Natural killer cell (primary cell): Measurements from ENCODE around the gene ANKRD31. TPM values are rescaled to one million over a fixed set of nuclear protein-coding genes. Genes with fewer than 3 reads are reported as not detected.
"Not testable (repeated sequence)": the region's sequence is repeated elsewhere in the genome, so short reads cannot be mapped to it uniquely, and the experiment has no call there.

ENCODE experiments used
- ATAC-seq, 3 donors: fragments of 150-1000 bp in 2 of 3; fragments of 200-7000 bp in 1 of 3; cut with Tn5 transposase; 1 replicate in 1 of 3; 2 replicates in 2 of 3; pipeline ENCODE4 v1.10.0; 2021; ENCODE audit warnings: mild to moderate bottlenecking in 2 of 3, moderate library complexity in 2 of 3
- DNase-seq, 2 donors: peaks; one replicate each; pipeline versions ENCODE4 v3.0.0 to v3.0.0-alpha.2; 2013 to 2021; ENCODE audit warnings: mixed read lengths in 1 of 2
- H3K27ac ChIP-seq: one replicate; pipeline ENCODE4 v1.5.1; 2013; ENCODE audit warnings: mild to moderate bottlenecking, low read length
- H3K27me3 ChIP-seq: one replicate; pipeline ENCODE4 v1.6.1; 2013; ENCODE audit warnings: low read length; ENCODE audit not compliant: control insufficient read depth, insufficient read depth
- H3K36me3 ChIP-seq: one replicate; pipeline ENCODE4 v1.6.1; 2013; ENCODE audit warnings: low read length; ENCODE audit not compliant: control insufficient read depth, insufficient read depth
- H3K4me1 ChIP-seq: one replicate; pipeline ENCODE4 v1.6.1; 2013; ENCODE audit warnings: low read length; ENCODE audit not compliant: control insufficient read depth, insufficient read depth
- H3K4me3 ChIP-seq: one replicate; pipeline ENCODE4 v1.5.1; 2013; ENCODE audit warnings: low read length
- H3K9me3 ChIP-seq: one replicate; pipeline ENCODE4 v1.6.1; 2013; ENCODE audit warnings: low read length; ENCODE audit not compliant: control insufficient read depth, insufficient read depth
- H3K27ac Mint-ChIP-seq, 2 donors: one replicate each; pipeline ENCODE4 v1.8.0; 2022; ENCODE audit warnings: mild to moderate bottlenecking in 2 of 2, mixed read lengths in 2 of 2, moderate library complexity in 1 of 2
- H3K27me3 Mint-ChIP-seq, 2 donors: one replicate each; pipeline ENCODE4 v1.8.0; 2022; ENCODE audit warnings: low read depth in 2 of 2, mixed read lengths in 2 of 2
- H3K36me3 Mint-ChIP-seq: one replicate; pipeline ENCODE4 v1.8.0; 2022; ENCODE audit warnings: mixed read lengths
- H3K4me1 Mint-ChIP-seq, 2 donors: one replicate each; pipeline ENCODE4 v1.8.0; 2022; ENCODE audit warnings: mixed read lengths in 2 of 2
- H3K4me3 Mint-ChIP-seq: one replicate; pipeline ENCODE4 v1.8.0; 2022; ENCODE audit warnings: mild to moderate bottlenecking, moderate library complexity, mixed read lengths
- H3K9me3 Mint-ChIP-seq, 2 donors: one replicate each; pipeline ENCODE4 v1.8.0; 2022; ENCODE audit warnings: mixed read lengths in 2 of 2
- WGBS: methylation state at CpG from one replicate; pipeline ENCODE4 v1.1.7; 2013; ENCODE audit warnings: missing lambda C conversion rate; ENCODE audit not compliant: insufficient coverage; 5-methylcytosine and 5-hydroxymethylcytosine counted together
- intact Hi-C: fragments of 100-400 bp; cut with micrococcal nuclease; formaldehyde crosslinking; loops from one replicate; pipeline ENCODE4 v1.14.2; 2022
- total RNA-seq, 4 donors: library from RNA; stranded (reverse); fragments of 120-200 nt in 1 of 4; gene quantifications; one replicate each; pipeline versions ENCODE4 v1.2.3 to v1.2.4, GENCODE V29; 2013 to 2022
- TF ChIP-seq, protein P1 (sequence below): fragments of 200-600 bp; IDR thresholded peaks from one replicate; pipeline ENCODE4 v1.8.0; 2022; ENCODE audit warnings: antibody characterized with exemption

The ANKRD31 gene
- total RNA-seq, 3 donors from 2014 or later (not counting 1 experiment from before 2014, with no cell fraction given), result 0.09 to 0.15 (median 0.12) TPM

DNA sequence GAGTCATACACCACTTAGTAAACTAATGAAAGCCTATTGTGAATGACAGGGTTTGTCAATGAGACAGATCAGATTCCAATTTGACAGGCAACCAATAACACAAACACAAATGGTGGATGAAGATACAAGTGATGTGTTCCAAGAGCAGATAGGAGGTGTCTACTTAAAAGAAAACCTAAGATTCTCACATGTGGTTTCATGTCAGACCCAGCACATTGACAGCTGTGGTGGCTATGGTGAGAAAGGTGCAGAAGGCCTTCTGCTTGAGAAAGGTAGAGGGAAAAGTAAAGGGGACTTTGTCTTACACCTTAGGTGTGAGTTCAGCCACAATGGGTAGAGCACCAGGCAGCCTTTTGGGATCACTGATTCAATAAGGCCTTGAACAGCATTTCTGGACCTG is 11.2 kb downstream of the ANKRD31 start:
- DNase-seq (no peak), ATAC-seq (no peak)
- peaks cover 0 to 7% of the 10 kb centered on the region in 2 donors for H3K4me1 Mint-ChIP-seq
- H3K27ac Mint-ChIP-seq, result no peak overlapping the region
- H3K9me3 Mint-ChIP-seq, result no peaks in the 10 kb centered on the region
- peaks cover 5 to 9% of the 10 kb centered on the region in 2 donors for H3K27me3 Mint-ChIP-seq
- H3K9me3 ChIP-seq, result no peaks in the 10 kb centered on the region
- no peaks in the 10 kb centered on the region for H3K36me3 Mint-ChIP-seq
- TF ChIP-seq, protein P1, sequence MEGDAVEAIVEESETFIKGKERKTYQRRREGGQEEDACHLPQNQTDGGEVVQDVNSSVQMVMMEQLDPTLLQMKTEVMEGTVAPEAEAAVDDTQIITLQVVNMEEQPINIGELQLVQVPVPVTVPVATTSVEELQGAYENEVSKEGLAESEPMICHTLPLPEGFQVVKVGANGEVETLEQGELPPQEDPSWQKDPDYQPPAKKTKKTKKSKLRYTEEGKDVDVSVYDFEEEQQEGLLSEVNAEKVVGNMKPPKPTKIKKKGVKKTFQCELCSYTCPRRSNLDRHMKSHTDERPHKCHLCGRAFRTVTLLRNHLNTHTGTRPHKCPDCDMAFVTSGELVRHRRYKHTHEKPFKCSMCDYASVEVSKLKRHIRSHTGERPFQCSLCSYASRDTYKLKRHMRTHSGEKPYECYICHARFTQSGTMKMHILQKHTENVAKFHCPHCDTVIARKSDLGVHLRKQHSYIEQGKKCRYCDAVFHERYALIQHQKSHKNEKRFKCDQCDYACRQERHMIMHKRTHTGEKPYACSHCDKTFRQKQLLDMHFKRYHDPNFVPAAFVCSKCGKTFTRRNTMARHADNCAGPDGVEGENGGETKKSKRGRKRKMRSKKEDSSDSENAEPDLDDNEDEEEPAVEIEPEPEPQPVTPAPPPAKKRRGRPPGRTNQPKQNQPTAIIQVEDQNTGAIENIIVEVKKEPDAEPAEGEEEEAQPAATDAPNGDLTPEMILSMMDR, result no peak
- H3K27me3 ChIP-seq, result peaks cover 1% of the 10 kb centered on the region
- H3K4me3 ChIP-seq, result no peak overlapping the region
- H3K4me3 Mint-ChIP-seq, result no peak overlapping the region
- intact Hi-C loops, result no loop called here
- no peak overlapping the region for H3K27ac ChIP-seq
- H3K36me3 ChIP-seq, result no peaks in the 10 kb centered on the region
- H3K4me1 ChIP-seq, result no peaks in the 10 kb centered on the region

DNA sequence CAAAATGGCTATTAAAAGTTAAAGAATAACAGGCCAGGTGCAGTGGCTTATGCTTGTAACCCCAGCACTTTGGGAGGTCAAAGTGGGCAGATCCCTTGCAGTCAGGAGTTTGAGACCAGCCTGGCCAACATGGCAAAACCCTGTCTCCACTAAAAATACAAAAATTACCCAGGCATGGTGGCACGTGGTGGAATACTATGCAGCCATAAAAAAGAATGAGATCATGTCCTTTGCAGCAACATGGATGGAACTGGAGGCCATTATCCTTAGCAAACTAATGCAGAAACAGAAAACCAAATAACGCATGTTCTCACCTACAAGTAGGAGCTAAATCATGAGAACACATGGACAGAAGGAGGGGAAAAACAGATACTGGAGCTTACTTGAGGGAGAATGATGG is 15.9 kb downstream of the ANKRD31 start:
- H3K4me1 ChIP-seq, H3K36me3 ChIP-seq, H3K4me3 Mint-ChIP-seq, H3K4me1 Mint-ChIP-seq, H3K9me3 ChIP-seq, H3K27ac ChIP-seq, H3K4me3 ChIP-seq, ATAC-seq, H3K27ac Mint-ChIP-seq, H3K27me3 ChIP-seq, DNase-seq, intact Hi-C loops: not testable (repeated sequence)
- Mint-ChIP-seq H3K27me3 (peaks cover 18 to 38% of the 10 kb centered on the region in 2 donors), H3K36me3 (peaks cover 30% of the 10 kb centered on the region), H3K9me3 (peaks cover 10 to 13% of the 10 kb centered on the region in 2 donors)
- 79% methylated on average over 2 of the region's 2 CpGs for WGBS

DNA sequence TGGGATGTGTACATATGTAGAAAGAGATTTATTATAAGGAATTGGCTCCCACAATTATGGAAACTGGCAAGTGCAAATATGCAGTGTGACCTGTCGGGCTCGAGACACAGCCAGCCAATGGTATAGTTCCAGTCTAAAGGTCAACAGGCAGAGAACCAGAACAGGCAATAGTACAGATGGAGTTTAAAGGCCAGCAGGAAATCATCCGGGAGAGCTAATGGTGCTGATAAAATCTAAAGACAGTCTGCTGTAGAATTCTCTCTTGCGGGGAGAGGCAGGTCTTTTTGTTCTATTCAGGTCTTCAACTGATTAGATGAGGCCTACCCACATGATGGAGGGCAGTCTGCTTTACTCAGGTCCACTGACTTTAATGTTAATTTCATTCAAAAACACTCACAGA is 21.8 kb downstream of the ANKRD31 start:
- DNase-seq (no peak), ATAC-seq (no peak)
- WGBS, result 94% methylated on average over 4 of the region's 4 CpGs
- Histone ChIP-seq H3K4me3 (no peak overlapping the region), H3K27me3 (no peaks in the 10 kb centered on the region), H3K36me3 (no peaks in the 10 kb centered on the region), H3K27ac (no peak overlapping the region), H3K4me1 (no peaks in the 10 kb centered on the region), H3K9me3 (no peaks in the 10 kb centered on the region)
- TF ChIP-seq, protein P1, result no peak
- Mint-ChIP-seq H3K27ac (no peak overlapping the region), H3K36me3 (peaks cover 27% of the 10 kb centered on the region), H3K4me3 (no peak overlapping the region), H3K4me1 (no peaks in the 10 kb centered on the region), H3K27me3 (peaks cover 21 to 44% of the 10 kb centered on the region in 2 donors), H3K9me3 (peaks cover 10 to 13% of the 10 kb centered on the region in 2 donors)
- intact Hi-C loops, result no loop called here

DNA sequence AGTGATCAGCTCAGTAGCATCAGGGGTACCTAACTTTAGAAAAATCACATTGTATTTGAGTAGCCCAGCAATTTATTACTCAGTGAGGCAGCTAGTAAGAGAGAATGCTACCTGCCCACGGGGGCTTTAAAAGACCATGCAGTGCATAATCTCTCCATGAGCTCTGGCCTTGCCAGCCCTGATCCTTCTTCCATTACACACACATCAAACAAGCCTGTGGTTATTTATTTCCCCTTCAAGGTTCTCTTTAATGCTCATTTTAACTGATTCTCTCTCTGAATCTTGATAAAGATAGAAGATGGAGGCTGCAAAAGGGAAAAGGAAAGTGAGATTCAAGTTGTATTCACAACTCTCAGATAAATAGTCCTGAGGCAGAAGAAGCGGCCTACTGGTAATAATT is 22.3 kb downstream of the ANKRD31 start:
- peaks cover 22% of the 10 kb centered on the region for H3K36me3 Mint-ChIP-seq

More for the DNA sequence above, 22.3 kb downstream of the ANKRD31 start:
- WGBS, result 64% methylated on average over 2 of the region's 2 CpGs
- Mint-ChIP-seq H3K27ac (no peak overlapping the region), H3K27me3 (peaks cover 20 to 39% of the 10 kb centered on the region in 2 donors), H3K4me1 (no peaks in the 10 kb centered on the region), H3K9me3 (peaks cover 9 to 13% of the 10 kb centered on the region in 2 donors), H3K4me3 (no peak overlapping the region)
- ATAC-seq, result no peak
- no peak overlapping the region for H3K4me3 ChIP-seq
- no peaks in the 10 kb centered on the region for H3K9me3 ChIP-seq
- H3K27me3 ChIP-seq, result no peaks in the 10 kb centered on the region
- intact Hi-C loops, result no loop called here
- H3K4me1 ChIP-seq, result no peaks in the 10 kb centered on the region
- no peak overlapping the region for H3K27ac ChIP-seq
- TF ChIP-seq, protein P1, result no peak
- no peaks in the 10 kb centered on the region for H3K36me3 ChIP-seq
- DNase-seq, result no peak
